HEK293T (cell line): ENCODE measurements around the gene ZFPM1.

Source experiments
- CTCF ChIA-PET: fragments of 350-600 bp; formaldehyde crosslinking; extraction: SDS; loops from one replicate; lab custom pipeline; 2021; ENCODE audit warnings: antibody characterized with exemption, inconsistent platforms; lab: Yijun Ruan, JAX
- POLR2A ChIA-PET: fragments of 350-600 bp; formaldehyde crosslinking; extraction: SDS; loops from one replicate; lab custom pipeline; 2020; ENCODE audit warnings: antibody characterized with exemption, inconsistent platforms; lab: Yijun Ruan, JAX
- DNase-seq: peaks from one replicate; pipeline ENCODE4 v3.0.0; 2012; ENCODE audit warnings: mixed read lengths; ENCODE audit errors: extremely low spot score
- ARNT ChIP-seq: fragments of 450-650 bp; IDR thresholded peaks from 2 replicates; pipeline ENCODE4 v1.6.1; 2017; ENCODE audit warnings: mild to moderate bottlenecking
- BHLHE40 ChIP-seq: fragments of 450-650 bp; IDR thresholded peaks from 2 replicates; pipeline ENCODE4 v1.6.1; 2016; ENCODE audit warnings: mild to moderate bottlenecking, moderate library complexity, borderline replicate concordance
- CTBP1 ChIP-seq: fragments of 450-650 bp; IDR thresholded peaks from 2 replicates; pipeline ENCODE4 v1.6.1; 2016; ENCODE audit warnings: borderline replicate concordance
- ELF4 ChIP-seq: fragments of 450-650 bp; IDR thresholded peaks from 2 replicates; pipeline ENCODE4 v1.6.1; 2017; ENCODE audit warnings: antibody characterized with exemption
- FOXA1 ChIP-seq: fragments of 450-650 bp; IDR thresholded peaks from 2 replicates; pipeline ENCODE4 v1.6.1; 2016; ENCODE audit warnings: mild to moderate bottlenecking
- FOXK2 ChIP-seq: fragments of 450-650 bp; IDR thresholded peaks from 2 replicates; pipeline ENCODE4 v1.6.1; 2016; ENCODE audit warnings: mild to moderate bottlenecking
- FOXM1 ChIP-seq: fragments of 450-650 bp; IDR thresholded peaks from 2 replicates; pipeline ENCODE4 v1.6.1; 2017; ENCODE audit warnings: mild to moderate bottlenecking, borderline replicate concordance
- HDGF ChIP-seq: fragments of 450-650 bp; IDR thresholded peaks from 2 replicates; pipeline ENCODE4 v1.6.1; 2017; ENCODE audit warnings: antibody characterized with exemption, borderline replicate concordance
- L3MBTL2 ChIP-seq: fragments of 450-650 bp; conservative IDR thresholded peaks from 2 replicates; pipeline ENCODE4 v1.6.1; 2016; ENCODE audit warnings: mild to moderate bottlenecking
- LEF1 ChIP-seq: fragments of 450-650 bp; IDR thresholded peaks from 2 replicates; pipeline ENCODE4 v1.6.1; 2017; ENCODE audit warnings: mild to moderate bottlenecking, borderline replicate concordance
- NFRKB ChIP-seq: fragments of 450-650 bp; IDR thresholded peaks from 2 replicates; pipeline ENCODE4 v1.6.1; 2016; ENCODE audit warnings: mild to moderate bottlenecking, moderate library complexity
- SP1 ChIP-seq: fragments of 450-650 bp; IDR thresholded peaks from 2 replicates; pipeline ENCODE4 v1.6.1; 2017
- SUZ12 ChIP-seq: fragments of 450-650 bp; IDR thresholded peaks from 2 replicates; pipeline ENCODE4 v1.6.1; 2016; ENCODE audit warnings: mild to moderate bottlenecking
- TARDBP ChIP-seq: fragments of 450-650 bp; IDR thresholded peaks from 2 replicates; pipeline ENCODE4 v1.6.1; 2016
- ZNF384 ChIP-seq: fragments of 450-650 bp; IDR thresholded peaks from 2 replicates; pipeline ENCODE4 v1.6.1; 2016
- TF ChIP-seq, protein P1 (sequence below): fragments of 450-650 bp; IDR thresholded peaks from 2 replicates; pipeline ENCODE4 v1.6.1; 2016

The ZFPM1 gene

GRCh38 chr16:88471115-88471514, 18.0 kb downstream of the ZFPM1 start:
- no peak for DNase-seq
- ChIA-PET CTCF (no interaction called here), POLR2A (no interaction called here)
- TF ChIP-seq ARNT, result no peak
- no peak for TF ChIP-seq NFRKB
- TF ChIP-seq BHLHE40, result no peak
- TF ChIP-seq SP1, result no peak
- no peak for TF ChIP-seq CTBP1
- TF ChIP-seq ELF4, result no peak
- no peak for TF ChIP-seq HDGF
- no peak for TF ChIP-seq SUZ12
- TF ChIP-seq FOXK2, result no peak
- no peak for TF ChIP-seq FOXM1
- no peak for TF ChIP-seq TARDBP

DNA sequence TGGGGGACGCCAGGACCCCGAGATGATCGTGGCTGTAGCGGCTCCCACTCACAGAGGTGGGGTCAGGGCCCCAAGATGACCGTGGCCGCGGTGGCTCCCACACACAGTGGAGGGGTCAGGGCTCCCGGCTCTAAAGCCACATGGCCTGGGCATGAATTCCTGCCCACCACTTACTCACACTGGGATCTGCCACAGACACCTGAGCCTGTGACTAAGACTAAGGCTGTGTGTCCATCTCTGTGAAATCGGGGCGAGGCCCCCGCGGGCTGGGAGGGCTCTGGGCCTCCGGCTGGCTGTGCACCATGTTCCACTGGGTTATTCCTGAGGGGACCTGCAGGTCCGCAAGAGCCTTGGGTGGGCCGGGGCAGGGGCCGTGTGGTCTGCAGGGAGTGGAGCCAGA, 18.5 kb downstream of the ZFPM1 start:
- ChIA-PET POLR2A (no interaction called here), CTCF (no interaction called here)
- no peak for DNase-seq
- TF ChIP-seq ELF4 (no peak), NFRKB (no peak), CTBP1 (no peak), L3MBTL2 (no peak), FOXK2 (no peak), LEF1 (no peak), BHLHE40 (no peak), ZNF384 (no peak), ARNT (no peak), SUZ12 (no peak)

DNA sequence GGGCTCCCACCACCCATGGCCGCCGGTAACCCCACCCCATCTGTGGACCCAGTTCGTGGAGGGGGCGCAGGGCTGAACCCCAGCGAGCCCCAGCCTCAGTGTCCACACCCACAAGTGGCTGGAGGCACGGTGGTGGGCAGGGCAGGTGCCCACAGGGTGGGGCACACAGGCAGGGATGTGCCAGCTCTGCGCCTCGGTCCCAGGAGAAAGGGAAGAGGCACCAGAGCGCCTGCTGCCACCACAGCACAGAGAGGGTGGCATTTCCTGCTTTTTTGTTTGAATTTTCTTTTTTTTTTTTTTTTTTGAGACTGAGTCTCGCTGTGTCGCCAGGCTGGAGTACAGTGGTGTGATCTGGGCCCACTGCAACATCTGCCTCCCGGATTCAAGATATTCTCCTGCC, 19.0 kb downstream of the ZFPM1 start:
- ChIA-PET CTCF (no interaction called here), POLR2A (no interaction called here)
- TF ChIP-seq CTBP1, result no peak
- TF ChIP-seq LEF1, result no peak
- TF ChIP-seq HDGF, result no peak
- TF ChIP-seq SUZ12, result no peak
- TF ChIP-seq TARDBP, result no peak
- TF ChIP-seq FOXA1, result no peak
- TF ChIP-seq BHLHE40, result no peak
- TF ChIP-seq FOXK2, result no peak
- no peak for DNase-seq

DNA sequence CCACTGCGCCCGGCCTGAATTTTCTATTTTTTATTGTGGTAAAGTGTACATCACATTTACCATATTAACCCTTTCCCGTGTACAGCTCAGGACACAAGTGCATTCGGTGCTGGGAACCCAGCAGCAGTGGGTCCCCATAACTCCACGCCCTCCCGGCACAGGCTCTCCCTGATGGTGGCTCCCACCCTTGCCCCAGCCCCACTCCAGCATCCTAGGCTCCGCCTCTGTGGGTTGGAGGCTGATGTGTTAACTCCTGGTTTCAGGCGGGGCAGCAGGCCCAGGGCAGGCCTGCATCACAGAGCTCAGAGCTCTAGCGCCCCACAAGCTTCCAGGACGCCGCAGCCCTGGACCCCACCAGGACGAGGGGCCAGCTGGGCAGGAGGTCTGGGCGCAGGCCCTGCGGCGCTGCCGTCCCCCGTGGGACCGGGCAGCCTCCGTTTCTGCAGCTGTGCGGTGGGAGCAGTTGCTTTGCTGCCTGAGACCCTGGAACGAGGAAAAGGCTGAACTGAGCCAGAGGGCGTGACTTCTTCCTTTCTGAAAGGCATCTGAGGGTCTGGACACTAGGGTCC, 19.6 kb downstream of the ZFPM1 start:
- ChIA-PET CTCF (interaction anchor here (0.5 to 1.0 kb wide), 2 partner anchors 18 to 42 kb away, joined by 3 to 5 read pairs; no protein-coding TSS in a partner anchor), POLR2A (no interaction called here)
- DNase-seq, result no peak
- TF ChIP-seq LEF1 (no peak), SUZ12 (no peak), FOXK2 (no peak), TARDBP (no peak), FOXM1 (no peak), CTBP1 (no peak), NFRKB (no peak), L3MBTL2 (no peak)
- TF ChIP-seq, protein P1, sequence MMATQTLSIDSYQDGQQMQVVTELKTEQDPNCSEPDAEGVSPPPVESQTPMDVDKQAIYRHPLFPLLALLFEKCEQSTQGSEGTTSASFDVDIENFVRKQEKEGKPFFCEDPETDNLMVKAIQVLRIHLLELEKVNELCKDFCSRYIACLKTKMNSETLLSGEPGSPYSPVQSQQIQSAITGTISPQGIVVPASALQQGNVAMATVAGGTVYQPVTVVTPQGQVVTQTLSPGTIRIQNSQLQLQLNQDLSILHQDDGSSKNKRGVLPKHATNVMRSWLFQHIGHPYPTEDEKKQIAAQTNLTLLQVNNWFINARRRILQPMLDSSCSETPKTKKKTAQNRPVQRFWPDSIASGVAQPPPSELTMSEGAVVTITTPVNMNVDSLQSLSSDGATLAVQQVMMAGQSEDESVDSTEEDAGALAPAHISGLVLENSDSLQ, result no peak

DNA sequence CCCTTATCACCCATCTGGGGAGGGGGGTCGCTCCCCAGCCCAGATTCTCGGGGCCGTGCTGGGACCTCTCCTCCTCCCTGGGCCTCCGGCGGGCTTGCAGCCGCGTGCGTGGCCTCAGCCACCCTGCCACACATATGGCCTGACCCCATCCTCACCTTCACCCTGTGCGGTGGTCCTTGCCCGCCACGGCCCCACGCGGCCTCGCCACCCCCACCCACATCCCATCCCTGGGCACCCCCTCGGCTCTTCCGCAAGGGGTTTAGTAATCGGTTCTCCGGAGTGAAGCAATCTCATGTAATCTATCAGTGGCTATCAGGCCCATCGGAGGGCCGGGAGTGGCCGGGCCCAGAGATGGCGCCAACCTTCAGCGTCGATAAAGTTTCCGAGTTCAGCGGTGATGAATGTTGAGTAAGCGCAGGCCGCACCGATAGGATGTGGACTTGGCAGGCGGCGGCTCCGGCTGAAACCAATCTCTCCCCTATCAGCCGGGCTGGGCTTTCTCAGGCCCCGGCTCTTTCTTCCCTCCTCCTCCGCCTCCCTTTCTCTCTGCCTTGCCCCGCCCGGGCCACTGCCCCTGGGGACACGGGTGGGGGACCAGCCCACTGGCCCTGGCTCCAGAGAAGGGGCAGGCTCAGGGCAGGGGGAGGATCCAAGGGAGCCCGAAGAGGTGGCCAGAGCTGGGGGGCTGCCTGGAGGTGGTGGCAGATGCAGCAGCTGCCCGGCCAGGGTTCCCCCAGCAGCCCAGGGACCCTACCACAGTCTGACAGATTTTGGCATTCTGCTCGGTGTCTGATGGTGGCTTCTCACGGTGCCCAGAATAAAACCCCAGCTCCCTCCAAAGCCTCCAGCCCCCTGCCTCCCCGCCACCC, 20.8 kb downstream of the ZFPM1 start:
- CTCF ChIA-PET, result interaction anchor here (1.0 kb wide), 1 partner anchor 41 kb away, joined by 3 read pairs; no protein-coding TSS in a partner anchor
- no peak for DNase-seq
- POLR2A ChIA-PET, result no interaction called here
- TF ChIP-seq FOXM1 (no peak), LEF1 (no peak), ELF4 (no peak), CTBP1 (no peak), FOXA1 (no peak), ARNT (no peak), TARDBP (no peak), ZNF384 (no peak), BHLHE40 (no peak), SP1 (no peak)
- TF ChIP-seq, protein P1, result no peak

DNA sequence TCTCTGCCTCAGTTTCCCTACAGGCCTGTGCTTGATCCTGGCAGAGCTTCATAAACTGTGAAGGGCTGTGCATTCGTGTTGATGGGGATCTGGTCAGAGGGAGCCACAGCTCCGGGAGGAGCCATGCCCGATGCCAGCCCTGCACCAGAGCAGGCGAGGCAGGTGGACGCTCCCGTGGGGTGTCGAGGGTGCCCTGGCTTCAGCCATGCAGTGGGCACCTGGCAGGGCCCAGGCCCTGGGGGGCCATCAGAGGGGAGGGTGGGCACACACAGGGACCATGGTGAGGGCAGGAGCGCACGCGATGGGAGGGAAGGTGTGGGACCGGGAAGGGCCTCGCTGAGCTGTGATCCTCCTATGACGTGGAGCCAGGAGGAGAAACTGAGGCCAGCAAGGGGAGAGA, 22.0 kb downstream of the ZFPM1 start:
- TF ChIP-seq NFRKB (no peak), HDGF (no peak), LEF1 (no peak), L3MBTL2 (no peak), ARNT (no peak), FOXK2 (no peak), ZNF384 (no peak), CTBP1 (no peak)
- TF ChIP-seq, protein P1, result no peak
- no peak for DNase-seq
- POLR2A ChIA-PET, result no interaction called here
- CTCF ChIA-PET, result no interaction called here
